ENCODE results near the gene TRIM63. TPM values are rescaled to one million over a fixed set of nuclear protein-coding genes. Genes with fewer than 3 reads are reported as not detected.
A peak's percentile ranks its signal among the peaks of the same experiment; 100 is the strongest.
"Not testable (repeated sequence)": the region's sequence is repeated elsewhere in the genome, so short reads cannot be mapped to it uniquely, and the experiment has no call there.

TRIM63 gene
- polyA plus RNA-seq, 1 of the 3 experiments (the other 2 are of a cell fraction), result not detected

- H4K20me1 ChIP-seq (ENCODE audit: insufficient read depth); H3K9ac ChIP-seq; H3K36me3 ChIP-seq (replicated peaks in 1 of 2; ENCODE audit: control insufficient read depth in 1 of 2, insufficient read depth in 2 of 2, low read length in 1 of 2); H3K9me3 ChIP-seq; DNase-seq; H2AFZ ChIP-seq (ENCODE audit: low read depth); H3K9me2 ChIP-seq; H3K27me3 ChIP-seq (ENCODE audit: insufficient read depth); H3F3A ChIP-seq (replicated peaks; ENCODE audit: insufficient read depth); H3K4me1 ChIP-seq (ENCODE audit: control insufficient read depth in 1 of 2, insufficient read depth in 2 of 2, low read depth in 1 of 2, low read length in 1 of 2); H3K27ac ChIP-seq (ENCODE audit: low read depth in 2 of 2, low read length in 1 of 2); H3K79me2 ChIP-seq (ENCODE audit: insufficient read depth); H3K4me2 ChIP-seq: not testable (repeated sequence)
- WGBS (ENCODE audit: low lambda C conversion rate), result 36% methylated on average over 5 of the region's 5 CpGs
- ChIA-PET POLR2A (interaction anchor here (0.7 kb wide), 1 partner anchor 39 kb away, joined by 3 read pairs; no protein-coding TSS in a partner anchor), CTCF (interaction anchor here (0.6 to 15.7 kb wide), 42 partner anchors 10 to 312 kb away, joined by 3 to 235 read pairs (median 4); partner anchors contain the start of genes C1orf232, CEP85, SH3BGRL3 and ZNF593)
- H3K4me3 ChIP-seq (ENCODE audit: low read depth in 2 of 2, low read length in 1 of 2), result peak overlapping the region in 1 of 2 experiments; percentile 1; a peak in 1 of 4 replicates
Measured at GRCh38 chr1:26105226-26105548, 37.8 kb upstream of the TRIM63 start.

DNA sequence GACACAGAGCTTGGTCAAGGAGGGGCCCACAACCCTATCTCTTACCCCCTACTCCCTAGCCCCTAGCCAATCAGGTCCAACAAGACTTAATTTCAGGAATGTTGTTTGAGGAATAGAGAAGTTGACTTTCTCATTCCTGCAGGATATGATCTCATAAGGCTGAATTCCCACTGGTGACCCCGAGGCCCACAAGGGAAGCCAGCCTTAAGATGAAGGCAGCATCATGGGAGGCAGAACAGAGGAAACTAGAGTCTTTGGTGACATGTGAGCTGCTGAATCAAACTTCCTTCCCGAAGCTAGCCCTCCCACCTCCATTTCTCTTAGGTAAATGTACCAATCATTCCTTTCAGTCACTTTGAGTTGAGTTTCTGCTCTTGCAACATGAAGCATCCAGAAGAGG is 35.1 kb upstream of the TRIM63 start:
- Histone ChIP-seq H2AFZ (ENCODE audit: low read depth) (no peak overlapping the region), H3K9me2 (no peaks in the 10 kb centered on the region), H3K4me1 (ENCODE audit: control insufficient read depth in 1 of 2, insufficient read depth in 2 of 2, low read depth in 1 of 2, low read length in 1 of 2) (no peaks in the 10 kb centered on the region), H3K4me3 (ENCODE audit: low read depth in 2 of 2, low read length in 1 of 2) (no peak overlapping the region), H3K9me3 (no peaks in the 10 kb centered on the region), H3K9ac (no peak overlapping the region), H3K79me2 (ENCODE audit: insufficient read depth) (no peaks in the 10 kb centered on the region), H3K27ac (ENCODE audit: low read depth in 2 of 2, low read length in 1 of 2) (no peak overlapping the region), H3F3A (replicated peaks; ENCODE audit: insufficient read depth) (no peaks in the 10 kb centered on the region), H3K4me2 (no peak overlapping the region), H4K20me1 (ENCODE audit: insufficient read depth) (no peaks in the 10 kb centered on the region), H3K27me3 (ENCODE audit: insufficient read depth) (no peaks in the 10 kb centered on the region), H3K36me3 (replicated peaks in 1 of 2; ENCODE audit: control insufficient read depth in 1 of 2, insufficient read depth in 2 of 2, low read length in 1 of 2) (no peaks in the 10 kb centered on the region)
- CTCF ChIA-PET, result interaction anchor here (0.9 to 15.7 kb wide), 16 partner anchors 17 to 262 kb away, joined by 3 to 235 read pairs (median 4); no protein-coding TSS in a partner anchor
- DNase-seq, result no peak
- POLR2A ChIA-PET, result no interaction called here
- WGBS (ENCODE audit: low lambda C conversion rate), result 40% methylated on average over 2 of the region's 2 CpGs
- TF ChIP-seq, protein P1, sequence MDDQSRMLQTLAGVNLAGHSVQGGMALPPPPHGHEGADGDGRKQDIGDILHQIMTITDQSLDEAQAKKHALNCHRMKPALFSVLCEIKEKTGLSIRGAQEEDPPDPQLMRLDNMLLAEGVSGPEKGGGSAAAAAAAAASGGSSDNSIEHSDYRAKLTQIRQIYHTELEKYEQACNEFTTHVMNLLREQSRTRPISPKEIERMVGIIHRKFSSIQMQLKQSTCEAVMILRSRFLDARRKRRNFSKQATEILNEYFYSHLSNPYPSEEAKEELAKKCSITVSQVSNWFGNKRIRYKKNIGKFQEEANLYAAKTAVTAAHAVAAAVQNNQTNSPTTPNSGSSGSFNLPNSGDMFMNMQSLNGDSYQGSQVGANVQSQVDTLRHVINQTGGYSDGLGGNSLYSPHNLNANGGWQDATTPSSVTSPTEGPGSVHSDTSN (IDR thresholded peaks at IDR 0.05), result no peak
- TF ChIP-seq FOSL2 (IDR thresholded peaks at IDR 0.05; ENCODE audit: borderline replicate concordance, low read depth) (no peak), GATA2 (CRISPR knock-in tag; IDR thresholded peaks at IDR 0.05) (no peak), FOXM1 (IDR thresholded peaks at IDR 0.05; ENCODE audit: low read depth) (no peak), RCOR1 (IDR thresholded peaks at IDR 0.05; ENCODE audit: low read length) (no peak), RXRA (IDR thresholded peaks at IDR 0.05; ENCODE audit: borderline replicate concordance, low read depth) (no peak), GABPA (IDR thresholded peaks at IDR 0.05; ENCODE audit: low read depth) (no peak), FOXJ3 (CRISPR knock-in tag; IDR thresholded peaks at IDR 0.05) (no peak)
- TF ChIP-seq, protein P2, sequence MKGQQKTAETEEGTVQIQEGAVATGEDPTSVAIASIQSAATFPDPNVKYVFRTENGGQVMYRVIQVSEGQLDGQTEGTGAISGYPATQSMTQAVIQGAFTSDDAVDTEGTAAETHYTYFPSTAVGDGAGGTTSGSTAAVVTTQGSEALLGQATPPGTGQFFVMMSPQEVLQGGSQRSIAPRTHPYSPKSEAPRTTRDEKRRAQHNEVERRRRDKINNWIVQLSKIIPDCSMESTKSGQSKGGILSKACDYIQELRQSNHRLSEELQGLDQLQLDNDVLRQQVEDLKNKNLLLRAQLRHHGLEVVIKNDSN (IDR thresholded peaks at IDR 0.05; ENCODE audit: borderline replicate concordance, low read depth), result no peak
- TF ChIP-seq, protein P3, sequence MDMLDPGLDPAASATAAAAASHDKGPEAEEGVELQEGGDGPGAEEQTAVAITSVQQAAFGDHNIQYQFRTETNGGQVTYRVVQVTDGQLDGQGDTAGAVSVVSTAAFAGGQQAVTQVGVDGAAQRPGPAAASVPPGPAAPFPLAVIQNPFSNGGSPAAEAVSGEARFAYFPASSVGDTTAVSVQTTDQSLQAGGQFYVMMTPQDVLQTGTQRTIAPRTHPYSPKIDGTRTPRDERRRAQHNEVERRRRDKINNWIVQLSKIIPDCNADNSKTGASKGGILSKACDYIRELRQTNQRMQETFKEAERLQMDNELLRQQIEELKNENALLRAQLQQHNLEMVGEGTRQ (IDR thresholded peaks at IDR 0.05; ENCODE audit: borderline replicate concordance, low read depth, low read length), result no peak

All from SK-N-SH (cell line).